DMS153 treated with DMSO at 0.1 percent for 48 hours (cell line): ENCODE data around the gene TRIO.
"Not testable (repeated sequence)": the region's sequence is repeated elsewhere in the genome, so short reads cannot be mapped to it uniquely, and the experiment has no call there.

Source experiments
- DNase-seq: peaks from one replicate; lab custom pipeline; 2025; ENCODE audit not compliant: unreplicated experiment; lab: John Stamatoyannopoulos, UW

TRIO gene

GRCh38 chr5:14420101-14420811, 277.1 kb downstream of the TRIO start:
- DNase-seq = no peak

GRCh38 chr5:14421851-14422250, 278.7 kb downstream of the TRIO start:
- DNase-seq = no peak

- DNase-seq = no peak
These were observed 281.0 kb downstream of the TRIO start for GRCh38 chr5:14424011-14424685.

GRCh38 chr5:14425559-14425958, 282.4 kb downstream of the TRIO start:
- no peak for DNase-seq

GRCh38 chr5:14426521-14426920, 283.4 kb downstream of the TRIO start:
- no peak for DNase-seq

- no peak for DNase-seq
These were observed 285.4 kb downstream of the TRIO start for GRCh38 chr5:14428302-14429081.

GRCh38 chr5:14429101-14430050, 286.2 kb downstream of the TRIO start:
- DNase-seq = no peak

GRCh38 chr5:14431534-14431933, 288.4 kb downstream of the TRIO start:
- DNase-seq = no peak

- no peak for DNase-seq
These were observed 289.9 kb downstream of the TRIO start for GRCh38 chr5:14432931-14433589.

- no peak for DNase-seq
These were observed 292.3 kb downstream of the TRIO start for GRCh38 chr5:14435481-14435880.

GRCh38 chr5:14436122-14436521, 293.0 kb downstream of the TRIO start:
- not testable (repeated sequence) for DNase-seq

GRCh38 chr5:14436801-14437542, 293.8 kb downstream of the TRIO start:
- no peak for DNase-seq

- no peak for DNase-seq
These were observed 295.1 kb downstream of the TRIO start for GRCh38 chr5:14438195-14438606.

- no peak for DNase-seq
These were observed 296.1 kb downstream of the TRIO start for GRCh38 chr5:14439087-14439871.

GRCh38 chr5:14440223-14440581, 297.1 kb downstream of the TRIO start:
- no peak for DNase-seq

GRCh38 chr5:14440582-14441431, 297.7 kb downstream of the TRIO start:
- no peak for DNase-seq

GRCh38 chr5:14441641-14442040, 298.5 kb downstream of the TRIO start:
- DNase-seq = no peak

GRCh38 chr5:14442536-14442935, 299.4 kb downstream of the TRIO start:
- no peak for DNase-seq
